SK-N-SH treated with all-trans-retinoic acid at 6 μM for 48 hours (cell line): ENCODE measurements around the gene FRAS1.

Source experiments
- GLIS3 ChIP-seq: fragments of 250-450 bp; sonication (Bioruptor Pico); IDR thresholded peaks from 2 replicates; pipeline ENCODE4 v1.5.0; 2020; ENCODE audit warnings: mild to moderate bottlenecking, moderate library complexity
- RARB ChIP-seq: fragments of 250-450 bp; sonication (Bioruptor Pico); IDR thresholded peaks from 2 replicates; pipeline ENCODE4 v1.8.0; 2021; ENCODE audit warnings: mild to moderate bottlenecking, moderate library complexity
- SNAI2 ChIP-seq: fragments of 250-450 bp; sonication (Bioruptor Pico); IDR thresholded peaks from 2 replicates; pipeline ENCODE4 v1.5.0; 2020; ENCODE audit warnings: mild to moderate bottlenecking, moderate library complexity
- ZFP3 ChIP-seq: fragments of 250-450 bp; sonication (Bioruptor Pico); IDR thresholded peaks from 2 replicates; pipeline ENCODE4 v1.5.0; 2020; ENCODE audit warnings: mild to moderate bottlenecking, moderate library complexity
- ZNF8 ChIP-seq: fragments of 450-650 bp; formaldehyde crosslinking; IDR thresholded peaks from 2 replicates; pipeline ENCODE4 v1.5.0; 2020; ENCODE audit warnings: mild to moderate bottlenecking, moderate library complexity
- TF ChIP-seq, protein P1 (sequence below): fragments of 250-450 bp; sonication (Bioruptor Pico); IDR thresholded peaks from 2 replicates; pipeline ENCODE4 v1.8.0; 2021; ENCODE audit warnings: low read depth, mild to moderate bottlenecking, moderate library complexity, borderline replicate concordance
- TF ChIP-seq, protein P2 (sequence below): fragments of 250-450 bp; sonication (Bioruptor Pico); IDR thresholded peaks from 2 replicates; pipeline ENCODE4 v1.5.1; 2021; ENCODE audit warnings: mild to moderate bottlenecking, moderate library complexity
- TF ChIP-seq, protein P3 (sequence below): fragments of 250-450 bp; sonication (Bioruptor Pico); IDR thresholded peaks from 2 replicates; pipeline ENCODE4 v1.5.0; 2020; ENCODE audit warnings: mild to moderate bottlenecking, moderate library complexity
- TF ChIP-seq, protein P4 (sequence below): fragments of 250-450 bp; sonication (Bioruptor Pico); IDR thresholded peaks from 2 replicates; pipeline ENCODE4 v1.8.0; 2020; ENCODE audit warnings: mild to moderate bottlenecking, moderate library complexity, borderline replicate concordance

DNA sequence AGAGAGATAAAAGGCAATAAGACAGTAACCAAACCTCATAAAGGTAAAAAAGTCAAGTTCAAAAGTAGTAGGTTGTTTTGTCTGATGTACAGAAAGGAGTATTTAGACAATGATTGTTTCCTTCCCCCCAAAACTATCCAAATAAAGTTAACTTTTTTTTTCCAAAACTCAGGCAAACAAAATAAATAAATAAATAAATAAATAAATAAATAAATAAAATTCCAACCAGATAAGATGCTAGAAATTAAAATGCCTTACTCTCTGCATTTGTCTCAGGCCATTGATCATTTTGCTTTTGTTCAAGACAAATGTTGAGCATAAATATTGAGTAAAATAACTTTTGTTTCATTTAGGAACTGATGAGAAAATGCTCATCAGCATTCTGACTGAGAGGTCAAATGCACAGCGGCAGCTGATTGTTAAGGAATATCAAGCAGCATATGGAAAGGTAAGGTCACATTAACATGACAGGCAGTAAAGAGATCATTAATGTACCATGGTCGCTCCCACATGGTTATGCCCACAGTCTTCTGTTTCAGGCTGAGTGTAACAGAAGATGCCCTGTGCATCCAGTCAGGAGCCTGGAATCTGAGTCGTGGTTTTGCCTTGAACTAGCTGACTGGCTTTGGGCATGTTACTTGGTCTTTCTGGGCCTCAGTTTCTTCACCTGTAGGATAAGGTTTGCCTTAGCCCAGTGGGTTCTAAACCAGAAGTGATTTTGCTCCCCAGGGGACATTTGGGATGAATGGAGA lies 521.7 kb downstream of the FRAS1 start:
- TF ChIP-seq ZFP3 = no peak
- TF ChIP-seq, protein P1, sequence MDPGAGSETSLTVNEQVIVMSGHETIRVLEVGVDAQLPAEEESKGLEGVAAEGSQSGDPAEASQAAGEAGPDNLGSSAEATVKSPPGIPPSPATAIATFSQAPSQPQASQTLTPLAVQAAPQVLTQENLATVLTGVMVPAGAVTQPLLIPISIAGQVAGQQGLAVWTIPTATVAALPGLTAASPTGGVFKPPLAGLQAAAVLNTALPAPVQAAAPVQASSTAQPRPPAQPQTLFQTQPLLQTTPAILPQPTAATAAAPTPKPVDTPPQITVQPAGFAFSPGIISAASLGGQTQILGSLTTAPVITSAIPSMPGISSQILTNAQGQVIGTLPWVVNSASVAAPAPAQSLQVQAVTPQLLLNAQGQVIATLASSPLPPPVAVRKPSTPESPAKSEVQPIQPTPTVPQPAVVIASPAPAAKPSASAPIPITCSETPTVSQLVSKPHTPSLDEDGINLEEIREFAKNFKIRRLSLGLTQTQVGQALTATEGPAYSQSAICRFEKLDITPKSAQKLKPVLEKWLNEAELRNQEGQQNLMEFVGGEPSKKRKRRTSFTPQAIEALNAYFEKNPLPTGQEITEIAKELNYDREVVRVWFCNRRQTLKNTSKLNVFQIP = no peak
- TF ChIP-seq, protein P2, sequence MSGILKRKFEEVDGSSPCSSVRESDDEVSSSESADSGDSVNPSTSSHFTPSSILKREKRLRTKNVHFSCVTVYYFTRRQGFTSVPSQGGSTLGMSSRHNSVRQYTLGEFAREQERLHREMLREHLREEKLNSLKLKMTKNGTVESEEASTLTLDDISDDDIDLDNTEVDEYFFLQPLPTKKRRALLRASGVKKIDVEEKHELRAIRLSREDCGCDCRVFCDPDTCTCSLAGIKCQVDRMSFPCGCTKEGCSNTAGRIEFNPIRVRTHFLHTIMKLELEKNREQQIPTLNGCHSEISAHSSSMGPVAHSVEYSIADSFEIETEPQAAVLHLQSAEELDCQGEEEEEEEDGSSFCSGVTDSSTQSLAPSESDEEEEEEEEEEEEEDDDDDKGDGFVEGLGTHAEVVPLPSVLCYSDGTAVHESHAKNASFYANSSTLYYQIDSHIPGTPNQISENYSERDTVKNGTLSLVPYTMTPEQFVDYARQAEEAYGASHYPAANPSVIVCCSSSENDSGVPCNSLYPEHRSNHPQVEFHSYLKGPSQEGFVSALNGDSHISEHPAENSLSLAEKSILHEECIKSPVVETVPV (CRISPR knock-in tag) = no peak
- TF ChIP-seq, protein P3, sequence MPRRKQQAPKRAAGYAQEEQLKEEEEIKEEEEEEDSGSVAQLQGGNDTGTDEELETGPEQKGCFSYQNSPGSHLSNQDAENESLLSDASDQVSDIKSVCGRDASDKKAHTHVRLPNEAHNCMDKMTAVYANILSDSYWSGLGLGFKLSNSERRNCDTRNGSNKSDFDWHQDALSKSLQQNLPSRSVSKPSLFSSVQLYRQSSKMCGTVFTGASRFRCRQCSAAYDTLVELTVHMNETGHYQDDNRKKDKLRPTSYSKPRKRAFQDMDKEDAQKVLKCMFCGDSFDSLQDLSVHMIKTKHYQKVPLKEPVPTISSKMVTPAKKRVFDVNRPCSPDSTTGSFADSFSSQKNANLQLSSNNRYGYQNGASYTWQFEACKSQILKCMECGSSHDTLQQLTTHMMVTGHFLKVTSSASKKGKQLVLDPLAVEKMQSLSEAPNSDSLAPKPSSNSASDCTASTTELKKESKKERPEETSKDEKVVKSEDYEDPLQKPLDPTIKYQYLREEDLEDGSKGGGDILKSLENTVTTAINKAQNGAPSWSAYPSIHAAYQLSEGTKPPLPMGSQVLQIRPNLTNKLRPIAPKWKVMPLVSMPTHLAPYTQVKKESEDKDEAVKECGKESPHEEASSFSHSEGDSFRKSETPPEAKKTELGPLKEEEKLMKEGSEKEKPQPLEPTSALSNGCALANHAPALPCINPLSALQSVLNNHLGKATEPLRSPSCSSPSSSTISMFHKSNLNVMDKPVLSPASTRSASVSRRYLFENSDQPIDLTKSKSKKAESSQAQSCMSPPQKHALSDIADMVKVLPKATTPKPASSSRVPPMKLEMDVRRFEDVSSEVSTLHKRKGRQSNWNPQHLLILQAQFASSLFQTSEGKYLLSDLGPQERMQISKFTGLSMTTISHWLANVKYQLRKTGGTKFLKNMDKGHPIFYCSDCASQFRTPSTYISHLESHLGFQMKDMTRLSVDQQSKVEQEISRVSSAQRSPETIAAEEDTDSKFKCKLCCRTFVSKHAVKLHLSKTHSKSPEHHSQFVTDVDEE = no peak
- no peak for TF ChIP-seq SNAI2
- TF ChIP-seq, protein P4, sequence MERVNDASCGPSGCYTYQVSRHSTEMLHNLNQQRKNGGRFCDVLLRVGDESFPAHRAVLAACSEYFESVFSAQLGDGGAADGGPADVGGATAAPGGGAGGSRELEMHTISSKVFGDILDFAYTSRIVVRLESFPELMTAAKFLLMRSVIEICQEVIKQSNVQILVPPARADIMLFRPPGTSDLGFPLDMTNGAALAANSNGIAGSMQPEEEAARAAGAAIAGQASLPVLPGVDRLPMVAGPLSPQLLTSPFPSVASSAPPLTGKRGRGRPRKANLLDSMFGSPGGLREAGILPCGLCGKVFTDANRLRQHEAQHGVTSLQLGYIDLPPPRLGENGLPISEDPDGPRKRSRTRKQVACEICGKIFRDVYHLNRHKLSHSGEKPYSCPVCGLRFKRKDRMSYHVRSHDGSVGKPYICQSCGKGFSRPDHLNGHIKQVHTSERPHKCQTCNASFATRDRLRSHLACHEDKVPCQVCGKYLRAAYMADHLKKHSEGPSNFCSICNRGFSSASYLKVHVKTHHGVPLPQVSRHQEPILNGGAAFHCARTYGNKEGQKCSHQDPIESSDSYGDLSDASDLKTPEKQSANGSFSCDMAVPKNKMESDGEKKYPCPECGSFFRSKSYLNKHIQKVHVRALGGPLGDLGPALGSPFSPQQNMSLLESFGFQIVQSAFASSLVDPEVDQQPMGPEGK (CRISPR knock-in tag) = no peak
- no peak for TF ChIP-seq ZNF8 (CRISPR knock-in tag)
- no peak for TF ChIP-seq RARB (CRISPR knock-in tag)
- no peak for TF ChIP-seq GLIS3 (CRISPR knock-in tag)
